ENCODE measurements around the gene DGKB. TPM values are rescaled to one million over a fixed set of nuclear protein-coding genes. Genes with fewer than 3 reads are reported as not detected.

The DGKB gene
- total RNA-seq, 1 donor from 2014 or later = 5.5 TPM

- no peaks in the 10 kb centered on the region for H3K27me3 Mint-ChIP-seq (ENCODE audit: insufficient read depth, low read depth)
Measured at GRCh38 chr7:14760730-14761478, 141.6 kb downstream of the DGKB start.

DNA sequence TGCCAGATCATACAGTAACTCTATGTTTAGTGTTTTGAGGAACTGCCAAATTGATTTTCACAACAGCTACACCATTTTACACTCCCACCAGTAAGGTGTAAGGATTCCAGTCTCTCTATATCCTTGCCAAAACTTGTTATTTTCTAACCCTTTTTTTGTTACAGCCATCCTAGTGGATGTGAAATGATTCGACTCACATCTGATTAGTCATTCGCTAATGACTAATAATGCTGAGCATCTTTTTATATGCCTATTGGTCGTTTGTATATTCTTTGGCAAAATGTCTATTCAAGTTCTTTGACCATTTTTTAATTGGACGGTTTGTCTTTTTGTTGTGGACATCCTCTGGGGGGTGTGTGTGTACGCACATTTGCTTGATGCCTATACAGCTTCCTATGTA is 142.8 kb downstream of the DGKB start:
- Histone ChIP-seq H3F3A (ENCODE audit: low read depth) (no peaks in the 10 kb centered on the region), H3K79me2 (ENCODE audit: low read depth) (no peaks in the 10 kb centered on the region), H3K4me2 (no peak overlapping the region), H3K4me1 (no peaks in the 10 kb centered on the region), H3K9me3 (ENCODE audit: low read depth) (no peaks in the 10 kb centered on the region), H3K36me3 (no peaks in the 10 kb centered on the region), H4K20me1 (ENCODE audit: low read depth) (no peaks in the 10 kb centered on the region), H3K9ac (no peak overlapping the region), H2AFZ (replicated peaks) (no peak overlapping the region), H3K27me3 (no peaks in the 10 kb centered on the region), H3K27ac (no peak overlapping the region), H3K4me3 (no peak overlapping the region)
- Mint-ChIP-seq H3K27ac (no peak overlapping the region), H3K27me3 (ENCODE audit: insufficient read depth, low read depth) (no peaks in the 10 kb centered on the region), H3K9me3 (no peaks in the 10 kb centered on the region), H3K36me3 (no peaks in the 10 kb centered on the region), H3K4me1 (peaks cover 6% of the 10 kb centered on the region), H3K4me3 (no peak overlapping the region)
- no peak for DNase-seq (ENCODE audit: low spot score)
- TF ChIP-seq CTCF (IDR thresholded peaks at IDR 0.05) (no peak), EZH2 (IDR thresholded peaks at IDR 0.05) (no peak), EZH2phosphoT487 (IDR thresholded peaks at IDR 0.05) (no peak)

More at GRCh38 chr7:14760730-14761478, 141.6 kb downstream of the DGKB start:
- Histone ChIP-seq H4K20me1 (ENCODE audit: low read depth) (no peaks in the 10 kb centered on the region), H3K36me3 (no peaks in the 10 kb centered on the region), H3K9me3 (ENCODE audit: low read depth) (no peaks in the 10 kb centered on the region), H3K4me3 (no peak overlapping the region), H3K79me2 (ENCODE audit: low read depth) (no peaks in the 10 kb centered on the region), H3K9ac (no peak overlapping the region), H3F3A (ENCODE audit: low read depth) (no peaks in the 10 kb centered on the region), H3K4me2 (no peak overlapping the region), H2AFZ (replicated peaks) (no peak overlapping the region), H3K27me3 (no peaks in the 10 kb centered on the region), H3K4me1 (no peaks in the 10 kb centered on the region), H3K27ac (no peak overlapping the region)
- Mint-ChIP-seq H3K4me1 (peaks cover 6% of the 10 kb centered on the region), H3K36me3 (no peaks in the 10 kb centered on the region), H3K9me3 (no peaks in the 10 kb centered on the region), H3K27ac (no peak overlapping the region), H3K4me3 (no peak overlapping the region)
- TF ChIP-seq EZH2 (IDR thresholded peaks at IDR 0.05) (no peak), EZH2phosphoT487 (IDR thresholded peaks at IDR 0.05) (no peak), CTCF (IDR thresholded peaks at IDR 0.05) (no peak)
- no peak for DNase-seq (ENCODE audit: low spot score)

- DNase-seq (ENCODE audit: low spot score) = no peak
- Mint-ChIP-seq H3K4me3 (no peak overlapping the region), H3K27me3 (ENCODE audit: insufficient read depth, low read depth) (no peaks in the 10 kb centered on the region), H3K9me3 (no peaks in the 10 kb centered on the region), H3K36me3 (no peaks in the 10 kb centered on the region), H3K27ac (no peak overlapping the region), H3K4me1 (peaks cover 12% of the 10 kb centered on the region)
- Histone ChIP-seq H3F3A (ENCODE audit: low read depth) (no peaks in the 10 kb centered on the region), H4K20me1 (ENCODE audit: low read depth) (no peaks in the 10 kb centered on the region), H3K36me3 (no peaks in the 10 kb centered on the region), H2AFZ (replicated peaks) (no peak overlapping the region), H3K27ac (no peak overlapping the region), H3K79me2 (ENCODE audit: low read depth) (no peaks in the 10 kb centered on the region), H3K4me2 (no peak overlapping the region), H3K9me3 (ENCODE audit: low read depth) (no peaks in the 10 kb centered on the region), H3K4me3 (no peak overlapping the region), H3K9ac (no peak overlapping the region), H3K4me1 (no peaks in the 10 kb centered on the region), H3K27me3 (no peaks in the 10 kb centered on the region)
- no peak for TF ChIP-seq EZH2 (IDR thresholded peaks at IDR 0.05)
- TF ChIP-seq CTCF (IDR thresholded peaks at IDR 0.05) = no peak
- TF ChIP-seq EZH2phosphoT487 (IDR thresholded peaks at IDR 0.05) = no peak
Measured at GRCh38 chr7:14754631-14755030, 147.9 kb downstream of the DGKB start.
